ENCODE results near the gene CCDC70. TPM values are rescaled to one million over a fixed set of nuclear protein-coding genes. Genes with fewer than 3 reads are reported as not detected.

The CCDC70 gene
- total and polyA plus RNA-seq, 2 of the 8 experiments (the other 6 are each of a cell fraction or from before 2014, with no cell fraction given) = not detected

DNA sequence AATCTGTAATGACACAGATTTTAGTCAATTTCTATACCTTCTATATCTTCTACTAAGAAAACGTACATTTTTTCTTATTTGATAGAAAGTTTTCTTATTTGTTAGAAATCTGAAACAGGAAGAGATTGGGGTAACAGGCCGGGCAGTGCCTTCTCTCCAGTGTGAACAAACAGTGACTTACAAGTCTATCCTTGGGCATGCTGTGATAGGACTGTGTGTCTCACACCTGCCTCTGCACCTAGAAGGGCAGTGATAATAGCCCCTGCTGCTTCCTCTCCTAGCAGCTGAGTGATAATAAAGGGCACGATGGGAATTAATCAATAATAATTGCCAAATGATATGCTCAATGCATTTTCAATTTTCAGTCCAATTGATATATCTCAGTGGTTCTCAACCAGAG lies 18.2 kb upstream of the CCDC70 start (continued):
- TF ChIP-seq RAD21 (IDR thresholded peaks at IDR 0.05 in 1 of 2, conservative IDR thresholded peaks at IDR 0.05 in 1 of 2; ENCODE audit: low read depth in 2 of 2, low read length in 2 of 2) (no peak), TEAD4 (IDR thresholded peaks at IDR 0.05; ENCODE audit: low read depth, low read length) (no peak)

All from H1 (cell line).